Measurements from ENCODE around the gene STRN.
"Not testable (repeated sequence)": the region's sequence is repeated elsewhere in the genome, so short reads cannot be mapped to it uniquely, and the experiment has no call there.

STRN gene

DNA sequence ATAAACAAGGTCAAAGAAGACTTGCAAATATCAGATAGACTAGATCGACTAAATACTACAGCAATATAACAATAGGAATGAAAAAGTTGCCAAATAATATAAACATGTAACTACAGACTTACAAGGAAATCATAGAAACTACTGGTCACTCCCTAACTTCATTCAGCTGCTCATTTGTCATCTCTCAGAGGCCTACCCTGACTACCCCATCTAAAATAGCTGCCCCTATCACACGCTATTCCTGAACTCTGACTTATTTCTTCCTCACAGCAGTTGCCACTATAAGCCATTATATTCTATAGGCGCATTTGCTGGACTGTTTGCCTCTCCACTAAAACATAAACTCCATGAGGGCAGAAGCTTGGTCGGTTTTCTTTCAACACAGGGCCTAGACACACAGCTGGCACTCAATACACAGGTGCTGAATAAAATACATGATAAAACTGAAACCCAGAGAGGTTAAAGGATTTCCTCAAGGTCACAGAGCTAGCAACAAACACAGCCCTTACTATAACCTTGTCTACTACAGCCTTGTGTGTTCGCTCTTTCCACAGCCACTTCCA, 1.8 kb downstream of the STRN start:
- DNase-seq (ENCODE audit: low spot score) = no peak

DNA sequence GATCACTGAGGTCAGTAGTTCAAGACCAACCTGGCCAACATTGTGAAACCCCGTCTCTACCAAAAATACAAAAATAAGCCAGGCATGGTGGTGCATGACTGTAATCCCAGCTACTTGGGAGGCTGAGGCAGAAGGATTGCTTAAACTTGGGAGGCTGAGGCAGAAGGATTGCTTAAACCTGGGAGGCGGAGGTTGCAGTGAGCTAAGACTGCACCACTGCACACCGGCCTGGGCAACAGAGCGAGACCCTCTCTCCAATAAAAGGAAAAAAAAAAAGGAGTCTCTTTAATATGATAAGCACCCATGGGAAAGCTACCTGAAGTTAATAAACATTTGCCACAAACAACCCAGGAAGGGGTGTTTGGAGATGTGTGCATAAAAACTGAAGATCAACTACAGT, 2.6 kb downstream of the STRN start:
- no peak for DNase-seq (ENCODE audit: low spot score)

DNA sequence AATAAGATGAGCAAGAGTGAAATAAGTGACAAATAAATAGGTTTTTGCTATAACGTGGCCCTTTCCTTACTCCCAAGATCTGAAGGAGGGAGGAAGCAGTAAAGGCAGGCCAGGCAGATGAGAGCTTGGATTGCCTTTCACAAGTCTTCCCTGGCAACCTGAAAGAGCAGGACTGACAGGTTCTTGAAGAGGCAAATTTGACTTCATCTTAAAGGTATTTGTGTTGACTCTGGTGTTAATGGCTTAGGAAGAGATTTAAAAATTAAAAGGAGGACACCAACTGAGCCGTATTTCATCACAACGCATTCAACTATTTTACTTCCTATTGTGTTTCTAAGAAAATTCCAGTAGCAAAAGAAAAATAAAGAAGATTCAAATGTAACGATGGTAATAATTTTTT, 3.2 kb downstream of the STRN start:
- no peak for DNase-seq (ENCODE audit: low spot score)

DNA sequence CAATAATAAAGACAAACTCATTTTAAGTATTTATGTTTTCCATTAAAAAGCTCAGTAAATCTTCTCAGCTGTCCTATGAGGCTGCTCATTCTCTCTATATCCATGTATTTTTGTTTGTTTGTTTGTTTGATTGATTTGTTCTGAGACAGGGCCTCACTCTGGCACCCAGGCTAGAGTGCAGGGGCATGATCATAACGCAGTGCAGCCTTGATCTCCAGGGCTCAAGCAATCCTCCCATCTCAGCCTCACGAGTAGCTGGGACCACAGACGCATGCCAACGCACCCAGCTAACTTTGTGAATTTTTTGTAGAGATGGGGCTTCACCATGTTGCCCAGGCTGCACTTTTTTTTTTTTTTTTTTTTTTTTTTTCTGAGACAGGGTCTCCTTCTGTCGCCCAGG, 5.6 kb downstream of the STRN start:
- DNase-seq (ENCODE audit: low spot score) = no peak

DNA sequence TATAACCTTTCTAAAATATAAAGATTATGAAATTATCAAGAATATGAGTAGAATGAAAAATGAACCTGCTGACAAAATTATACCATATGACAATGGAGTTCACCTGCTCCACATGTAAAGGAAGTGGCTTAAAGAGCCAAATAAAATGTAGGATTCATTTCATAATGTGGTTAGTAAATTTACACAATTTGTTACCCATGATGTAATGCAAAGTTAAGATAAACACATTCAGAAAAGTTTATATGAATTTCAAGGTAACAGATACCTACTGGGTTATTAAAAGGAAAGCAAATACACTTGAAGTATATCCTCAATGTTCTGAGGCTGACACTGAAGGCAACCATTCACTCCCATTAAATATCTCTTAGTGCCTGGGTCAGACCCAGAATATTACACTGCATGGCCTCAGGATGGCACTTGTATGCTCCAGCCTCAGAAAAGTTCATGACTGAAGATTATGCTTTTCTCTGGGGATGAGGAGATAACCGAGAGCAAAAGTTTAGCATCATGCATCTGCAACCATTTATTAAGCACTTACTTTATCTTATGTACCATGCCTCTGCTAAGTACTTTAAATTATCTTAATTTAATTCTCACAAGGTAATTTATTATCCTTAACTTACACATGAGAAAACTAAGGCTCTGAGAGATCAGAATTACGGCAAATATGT, 6.2 kb downstream of the STRN start:
- no peak for DNase-seq (ENCODE audit: low spot score)

DNA sequence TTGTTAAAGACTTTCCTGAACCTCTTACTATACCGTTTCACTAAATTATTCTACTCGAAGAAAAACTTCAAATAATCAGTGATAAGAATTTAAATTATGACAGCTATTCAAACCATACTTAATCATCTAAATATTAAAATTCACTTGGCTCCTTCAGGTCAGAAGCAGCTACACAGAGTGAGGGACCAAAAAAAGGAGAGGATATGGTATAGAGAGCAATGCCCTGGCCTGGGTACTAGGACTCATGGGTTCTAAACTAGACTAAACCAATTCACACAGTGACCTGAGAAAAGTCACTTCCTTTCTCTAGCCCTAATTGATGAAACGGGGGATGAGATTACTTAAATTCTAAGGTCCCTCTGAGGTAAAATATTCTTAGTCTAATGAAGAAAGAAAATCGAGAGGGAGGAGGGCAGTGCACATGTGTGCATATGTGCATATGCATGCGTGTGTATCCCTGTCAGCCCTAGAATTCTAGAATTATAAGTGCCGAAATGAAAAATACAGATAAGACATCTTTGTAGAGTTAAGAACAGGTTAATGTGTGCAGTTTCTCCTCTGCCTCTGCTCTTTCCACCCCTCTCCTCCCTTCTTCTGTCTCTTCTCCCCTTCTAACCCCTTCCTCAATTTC, 11.2 kb downstream of the STRN start:
- no peak for DNase-seq (ENCODE audit: low spot score)

DNA sequence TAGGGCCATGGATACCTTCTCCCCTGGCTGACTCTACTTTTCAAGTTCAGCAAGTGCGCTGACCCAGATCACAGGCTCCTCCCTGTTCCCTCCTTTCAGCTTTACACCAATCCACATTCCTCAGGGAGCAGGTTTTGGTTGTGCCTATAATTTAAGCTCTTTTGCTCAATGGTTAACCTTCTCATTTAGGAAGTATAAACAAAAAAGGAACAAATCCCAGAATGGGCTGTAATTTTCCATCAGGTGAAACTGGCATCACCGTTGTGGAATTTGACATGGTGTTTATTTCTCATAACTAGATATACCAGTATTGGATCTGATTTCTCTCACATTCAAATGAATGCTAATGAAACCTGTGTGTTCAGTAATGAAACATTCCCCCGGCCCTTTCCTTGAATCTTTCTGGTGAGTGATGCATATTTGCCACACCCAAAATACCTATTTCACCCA, 13.6 kb downstream of the STRN start:
- DNase-seq (ENCODE audit: low spot score) = no peak

DNA sequence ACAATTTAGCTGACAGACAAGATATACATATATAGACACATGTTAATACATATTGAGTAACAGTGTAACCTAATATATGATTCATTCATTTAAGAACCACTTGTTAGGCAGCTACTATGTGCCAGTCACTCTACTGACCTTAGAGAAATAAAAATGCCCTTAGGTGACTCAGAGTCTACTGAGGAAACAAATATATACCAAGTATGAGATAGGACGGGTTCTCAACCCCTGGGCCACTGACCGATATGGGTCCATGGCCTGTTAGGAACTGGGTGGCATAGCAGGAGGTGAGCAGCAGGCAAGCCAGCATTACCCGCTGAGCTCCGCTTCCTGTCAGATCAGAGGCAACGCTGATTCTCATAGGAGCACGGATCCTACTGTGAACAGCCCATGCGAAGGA, 14.8 kb downstream of the STRN start:
- no peak for DNase-seq (ENCODE audit: low spot score)

DNA sequence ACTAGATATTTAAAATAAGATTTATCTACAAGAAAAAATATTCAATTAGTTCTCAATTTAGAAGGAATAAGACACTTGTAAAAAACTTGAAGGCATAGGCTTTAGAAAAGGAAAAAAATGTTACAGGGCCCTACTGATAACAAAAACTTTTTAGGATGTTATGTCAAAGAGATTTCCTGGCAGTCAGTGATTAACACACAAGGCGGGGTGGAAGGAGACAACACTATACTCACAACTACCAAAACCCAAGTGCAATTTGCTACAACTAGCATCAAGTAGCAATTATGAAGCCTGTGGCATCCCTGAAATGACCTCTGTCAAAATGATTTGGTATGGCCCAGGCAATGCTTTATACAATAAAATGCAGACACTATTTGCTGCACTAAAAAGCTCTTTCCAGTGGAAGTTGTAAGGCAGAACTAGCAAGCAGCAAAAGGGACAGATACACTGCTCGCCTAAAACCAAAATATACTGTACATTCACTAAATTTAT, 15.3 kb downstream of the STRN start:
- no peak for DNase-seq (ENCODE audit: low spot score)

DNA sequence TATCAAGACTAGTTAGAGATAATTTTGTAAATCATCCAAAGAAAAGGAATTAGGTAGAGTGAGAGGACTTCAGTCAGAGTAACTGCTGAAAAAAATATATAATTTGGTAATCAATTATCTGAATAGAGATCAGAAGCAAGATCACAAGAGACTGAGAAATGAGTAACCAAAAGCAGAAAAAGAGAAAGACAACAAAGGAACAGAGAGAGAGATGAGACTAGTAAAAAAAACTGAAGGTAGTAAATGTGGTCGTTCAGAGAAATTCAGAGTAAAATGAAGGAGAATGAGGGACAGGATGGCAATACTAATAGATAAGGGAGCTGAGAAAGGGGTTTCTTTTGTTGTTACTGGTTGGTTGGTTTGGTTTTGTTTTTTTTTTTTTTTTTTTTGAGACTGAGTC, 16.5 kb downstream of the STRN start:
- DNase-seq (ENCODE audit: low spot score) = no peak

DNA sequence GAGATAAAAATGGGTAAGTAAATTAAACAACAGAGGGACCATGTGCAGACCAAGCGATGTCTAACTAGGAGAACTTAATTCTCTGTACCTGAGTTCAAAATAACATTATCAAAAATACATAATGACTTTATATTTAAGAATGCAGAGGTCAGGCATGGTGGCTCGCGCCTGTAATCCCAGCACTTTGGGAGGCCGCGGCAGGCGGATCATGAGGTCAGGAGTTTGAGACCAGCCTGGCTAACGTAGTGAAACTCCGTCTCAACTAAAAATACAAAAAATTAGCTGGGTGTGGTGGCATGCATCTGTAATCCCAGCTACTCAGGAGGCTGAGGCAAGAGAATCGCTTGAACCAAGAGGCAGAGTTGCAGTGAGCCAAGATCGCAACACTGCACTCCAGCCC, 21.1 kb downstream of the STRN start:
- not testable (repeated sequence) for DNase-seq (ENCODE audit: low spot score)

DNA sequence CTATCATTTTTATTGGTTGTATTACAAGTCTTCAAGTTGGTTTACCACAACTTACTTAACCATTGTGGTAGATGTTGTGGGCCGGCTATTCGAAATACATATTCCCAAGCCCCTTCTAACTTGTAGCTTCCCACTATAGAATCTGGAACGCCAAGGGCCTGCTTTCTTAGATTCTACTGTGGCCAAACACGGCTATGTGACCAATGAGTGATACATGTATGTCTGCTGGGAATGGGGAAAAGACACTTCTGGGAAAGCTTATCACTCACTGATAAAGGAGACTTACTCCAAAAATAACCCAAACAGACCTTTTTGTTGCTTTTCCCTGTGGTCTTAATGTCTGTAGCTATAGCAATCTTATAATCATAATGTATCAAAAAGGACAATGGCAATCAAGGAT, 24.5 kb downstream of the STRN start:
- DNase-seq (ENCODE audit: low spot score) = no peak

DNA sequence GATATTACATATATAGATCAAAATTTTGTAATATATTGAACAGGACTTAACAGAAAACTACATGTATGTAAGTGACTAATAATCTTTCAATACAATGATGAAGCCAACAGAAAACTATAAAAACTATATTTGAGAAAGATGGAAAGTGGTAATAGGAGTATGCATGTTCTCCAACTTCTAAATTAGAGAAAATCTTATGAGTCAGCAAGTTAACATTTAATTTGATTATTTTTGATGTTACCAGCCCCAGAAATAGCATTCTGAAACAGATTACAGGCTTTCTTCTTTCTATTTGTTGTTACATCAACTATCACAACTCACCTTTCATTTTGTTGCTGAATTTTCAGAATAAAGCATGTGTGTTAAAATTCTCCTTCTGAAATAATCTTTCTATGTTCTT, 29.8 kb downstream of the STRN start:
- not testable (repeated sequence) for DNase-seq (ENCODE audit: low spot score)

DNA sequence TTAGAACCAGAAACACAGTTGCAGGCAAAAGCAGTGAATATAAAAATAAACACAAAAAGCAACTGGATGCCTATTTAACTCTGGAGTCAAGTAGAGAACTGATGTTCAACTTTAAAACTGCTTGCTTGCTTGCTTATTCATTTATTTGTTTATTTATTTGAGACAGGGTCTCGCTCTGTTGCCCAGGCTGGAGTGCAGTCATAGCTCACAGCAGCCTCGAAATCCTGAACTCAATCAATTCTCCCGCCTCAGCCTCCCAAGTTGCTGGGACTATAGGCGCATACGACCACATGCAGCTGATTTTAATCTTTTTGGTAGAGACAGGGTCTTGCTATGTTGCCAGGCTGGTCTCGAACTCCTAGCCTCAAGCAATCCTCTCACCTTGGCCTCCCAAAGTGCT, 34.6 kb downstream of the STRN start:
- not testable (repeated sequence) for DNase-seq (ENCODE audit: low spot score)

DNA sequence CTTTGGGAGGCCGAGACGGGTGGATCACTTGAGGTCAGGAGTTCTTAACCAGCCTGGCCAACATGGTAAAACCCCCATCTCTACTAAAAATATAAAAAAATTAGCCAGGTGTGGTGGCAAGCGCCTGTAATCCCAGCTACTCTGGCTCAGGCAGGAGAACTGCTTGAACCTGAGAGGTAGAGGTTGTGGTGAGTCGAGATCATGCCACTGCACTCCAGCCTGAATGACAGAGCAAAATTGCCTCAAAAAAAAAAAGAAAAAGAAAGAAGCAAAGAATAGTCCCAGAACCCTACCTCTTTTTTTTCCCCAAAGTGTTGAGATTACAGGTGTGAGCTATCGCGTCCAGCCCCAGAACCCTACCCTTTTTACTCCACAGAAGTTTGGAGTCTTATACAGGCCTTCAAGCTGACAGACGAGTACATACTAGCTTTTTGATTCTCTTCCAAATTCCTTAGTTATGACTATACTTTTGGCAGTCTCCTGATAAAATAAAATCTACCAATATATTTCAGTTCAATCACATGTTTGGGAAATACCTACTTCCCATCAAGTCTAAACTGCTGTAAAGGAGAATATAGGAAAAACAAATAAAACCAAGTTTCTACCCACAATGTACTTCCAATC, 35.4 kb downstream of the STRN start:
- peak; percentile 29 for DNase-seq (ENCODE audit: low spot score)

DNA sequence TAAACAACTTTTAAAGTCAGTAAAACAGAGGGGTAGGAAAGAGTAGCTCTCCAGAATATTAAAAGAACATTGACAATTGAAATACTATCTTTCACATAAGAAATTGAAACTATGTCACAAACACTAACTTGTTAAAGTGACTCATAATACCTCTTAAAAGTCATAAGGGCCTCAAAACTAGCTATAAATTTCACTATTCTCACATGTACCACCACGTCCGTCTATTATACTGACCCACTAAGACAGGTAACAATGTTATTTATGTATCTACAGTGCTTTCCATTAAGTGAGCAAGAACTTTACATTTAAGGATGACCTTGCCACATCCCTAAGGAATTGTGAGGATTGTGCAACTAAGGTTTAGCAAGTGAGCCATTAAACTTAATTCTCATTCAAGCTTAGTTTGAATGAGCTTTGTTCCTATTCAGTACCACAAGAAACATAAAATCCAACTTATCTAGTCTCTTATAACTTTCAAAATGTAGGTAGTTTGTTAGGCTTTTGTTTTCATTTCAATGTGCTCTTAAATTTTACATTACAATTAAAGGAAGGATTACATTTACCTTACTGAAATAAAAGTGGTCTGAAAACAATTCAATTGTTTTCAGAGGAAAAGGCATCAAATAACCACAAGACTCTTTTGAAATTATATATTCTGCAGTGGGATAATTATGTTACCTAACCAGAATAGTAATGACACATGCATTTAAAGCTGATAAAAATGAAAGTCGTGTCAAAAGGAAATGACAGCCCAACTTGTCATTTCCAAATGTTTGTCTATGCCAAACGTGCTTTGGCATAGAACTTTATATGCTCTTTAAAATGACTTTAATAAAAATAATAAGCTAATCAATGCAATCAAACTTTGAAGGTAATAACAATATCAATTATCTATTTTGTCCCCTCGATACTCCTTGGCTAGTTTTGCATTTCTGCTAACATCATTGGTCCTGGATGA, 39.9 kb downstream of the STRN start:
- DNase-seq (ENCODE audit: low spot score) = not testable (repeated sequence)

DNA sequence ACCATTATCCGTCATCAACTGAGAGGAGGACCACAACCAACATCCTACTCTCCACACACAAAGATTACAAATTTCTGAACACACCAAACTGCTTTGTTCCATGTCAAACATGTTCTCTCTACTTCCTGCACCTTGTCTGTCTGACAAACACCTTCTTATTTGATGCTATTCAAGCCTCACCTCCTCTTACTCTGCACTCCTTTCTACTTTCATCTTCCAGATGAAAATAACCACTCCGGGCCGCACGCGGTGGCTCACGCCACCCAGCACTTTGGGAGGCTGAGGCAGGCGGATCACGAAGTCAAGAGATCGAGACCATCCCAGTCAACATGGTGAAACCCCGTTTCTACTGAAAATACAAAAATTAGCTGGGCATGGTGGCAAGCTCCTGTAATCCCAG, 43.7 kb downstream of the STRN start:
- DNase-seq (ENCODE audit: low spot score) = not testable (repeated sequence)

DNA sequence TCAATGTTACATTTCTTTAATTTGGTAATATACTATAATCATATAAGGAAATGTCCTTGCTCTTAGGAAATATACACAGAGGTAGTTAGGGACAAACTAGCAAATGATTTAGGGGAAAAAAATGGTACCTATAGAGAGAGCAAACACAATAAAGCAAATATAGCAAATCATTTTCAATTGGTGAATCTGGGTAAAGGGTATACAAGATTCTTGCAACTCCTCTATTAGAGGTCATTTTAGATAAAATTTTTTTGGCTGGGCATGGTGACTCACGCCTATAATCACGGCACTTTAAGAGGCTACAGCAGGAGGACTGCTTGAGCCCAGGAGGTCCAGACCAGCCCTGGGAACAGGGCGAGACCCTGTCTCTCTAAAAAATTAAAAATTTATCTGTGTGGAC, 44.4 kb downstream of the STRN start:
- DNase-seq (ENCODE audit: low spot score) = no peak

DNA sequence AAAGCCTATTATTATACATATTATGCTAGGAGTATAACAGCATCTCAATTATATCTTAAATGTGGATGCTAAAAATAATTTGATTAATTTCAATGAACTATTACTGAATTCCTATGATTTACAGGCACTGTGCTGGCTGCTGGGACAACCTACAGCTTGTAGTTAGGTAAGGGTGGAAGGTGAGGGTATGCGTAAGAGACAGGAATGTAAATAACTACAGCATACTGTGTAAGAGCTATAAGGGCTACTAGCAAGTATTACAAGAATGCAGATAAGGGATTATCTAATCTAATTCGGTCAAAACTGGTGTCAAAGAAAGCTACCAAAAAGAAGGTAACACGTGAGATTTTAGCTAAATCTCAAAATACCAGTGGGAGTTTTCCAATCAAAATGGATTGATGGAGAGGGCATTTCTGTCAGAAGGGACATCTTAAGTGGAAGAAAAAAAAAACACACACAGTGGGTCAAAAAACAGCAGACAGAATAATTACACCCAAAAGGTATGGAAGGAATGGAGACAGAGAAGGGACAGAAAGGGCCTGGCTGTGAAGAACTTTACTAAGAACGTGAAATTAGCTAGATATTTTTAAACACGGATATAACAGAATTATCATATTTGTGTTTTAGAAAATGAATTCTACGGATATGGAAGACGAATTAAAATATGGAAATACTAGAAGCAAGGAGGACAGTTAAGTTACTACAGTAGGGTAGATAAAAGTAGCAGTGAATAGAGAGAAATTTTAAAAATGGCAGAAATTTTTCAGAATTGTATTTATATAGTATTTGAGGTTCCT, 47.1 kb downstream of the STRN start:
- no peak for DNase-seq (ENCODE audit: low spot score)

DNA sequence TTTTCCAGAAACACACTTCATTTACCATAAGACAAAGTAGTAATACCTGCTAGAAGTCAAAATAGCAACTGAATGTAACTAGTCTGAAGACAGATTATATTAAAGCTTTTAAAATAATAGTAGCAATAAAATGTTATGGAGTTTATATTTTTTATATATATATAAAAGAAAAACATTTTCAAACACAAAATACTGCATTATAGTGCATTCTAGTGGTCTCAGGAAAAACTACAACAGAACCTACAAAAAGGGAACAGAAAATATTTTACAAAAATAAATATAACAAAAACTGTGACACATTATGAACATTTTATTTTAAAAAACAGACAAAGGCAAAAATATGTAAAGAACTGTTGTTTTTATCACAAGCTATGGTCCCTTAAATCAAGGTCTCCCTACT, 48.0 kb downstream of the STRN start:
- DNase-seq (ENCODE audit: low spot score) = peak; percentile 2

DNA sequence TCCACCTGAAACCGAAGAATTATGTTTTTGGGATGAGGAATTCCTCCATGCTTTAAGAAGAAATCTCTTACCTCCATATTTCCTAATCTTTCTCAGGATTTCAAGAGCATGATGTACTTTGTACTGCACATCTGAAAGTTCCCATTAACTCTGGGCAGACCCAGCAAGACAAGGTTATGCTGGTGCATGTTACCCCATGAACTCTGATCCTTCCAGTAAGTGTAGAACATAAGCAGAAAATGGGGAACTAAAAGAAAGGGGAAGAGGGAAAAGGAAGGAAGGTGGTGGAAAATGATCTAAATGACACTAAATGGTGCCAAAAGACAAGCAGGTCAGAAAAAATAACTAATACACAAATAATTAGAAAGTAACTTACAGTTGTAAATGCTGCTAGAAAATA, 50.7 kb downstream of the STRN start:
- DNase-seq (ENCODE audit: low spot score) = no peak

Data from hepatic stellate cell (primary cell).